SU-DHL-6 (cell line): Measurements from ENCODE around the gene TENM4.

Experiments used
- H2AFZ ChIP-seq: fragments of 200-600 bp; sonication (generic); 2 replicates; pipeline ENCODE4 v1.6.1; 2014; ENCODE audit warnings: low read depth, mild to moderate bottlenecking, moderate library complexity, mixed read lengths, antibody characterized with exemption, low read length; ENCODE audit not compliant: severe bottlenecking
- H3F3A ChIP-seq: fragments of 200-600 bp; shearing (Covaris generic); 2 replicates; pipeline ENCODE4 v1.6.0; 2016; ENCODE audit warnings: antibody characterized with exemption, mild to moderate bottlenecking; ENCODE audit not compliant: insufficient read depth
- H3K27ac ChIP-seq: fragments of 200-600 bp; sonication (generic); 2 replicates; pipeline ENCODE4 v1.5.1; 2016; ENCODE audit warnings: low read depth, mild to moderate bottlenecking, low read length, moderate library complexity, mixed read lengths
- H3K27me3 ChIP-seq: fragments of 200-600 bp; sonication (generic), shearing (Covaris generic); 2 replicates; pipeline ENCODE4 v1.6.0; 2014; ENCODE audit warnings: mild to moderate bottlenecking, low read length
- H3K36me3 ChIP-seq: fragments of 200-600 bp; sonication (generic); 2 replicates; pipeline ENCODE4 v1.6.1; 2014; ENCODE audit warnings: mild to moderate bottlenecking, low read length, mixed read lengths
- H3K4me2 ChIP-seq: fragments of 300-600, 200-600 bp; shearing (Covaris generic), sonication (generic); 2 replicates; pipeline ENCODE4 v1.6.0; 2014; ENCODE audit warnings: low read length, low read depth, mild to moderate bottlenecking; ENCODE audit not compliant: poor library complexity, severe bottlenecking
- H3K4me3 ChIP-seq: fragments of 200-600 bp; sonication (generic); 2 replicates; pipeline ENCODE4 v1.5.1; 2014; ENCODE audit warnings: antibody characterized with exemption, low read length, mild to moderate bottlenecking, mixed read lengths; ENCODE audit not compliant: insufficient read depth, poor library complexity, severe bottlenecking
- H3K79me2 ChIP-seq: fragments of 200-600 bp; sonication (generic); 2 replicates; pipeline ENCODE4 v1.6.1; 2014; ENCODE audit warnings: mild to moderate bottlenecking, low read length, moderate library complexity; ENCODE audit not compliant: insufficient read depth
- H3K9ac ChIP-seq: fragments of 200-600 bp; sonication (generic); 2 replicates; pipeline ENCODE4 v1.7.0; 2014; ENCODE audit warnings: mild to moderate bottlenecking, low read length
- H3K9me2 ChIP-seq: fragments of 200-600 bp; sonication (generic); replicated peaks from 2 replicates; pipeline ENCODE4 v1.6.1; 2014; ENCODE audit warnings: low read length; ENCODE audit not compliant: insufficient read depth
- H3K9me3 ChIP-seq: fragments of 200-600 bp; sonication (generic); 2 replicates; pipeline ENCODE4 v1.6.1; 2014; ENCODE audit warnings: low read length, mixed read lengths; ENCODE audit not compliant: insufficient read depth
- H4K20me1 ChIP-seq: fragments of 200-600 bp; sonication (generic); 2 replicates; pipeline ENCODE4 v1.6.1; 2014; ENCODE audit warnings: low read depth, mild to moderate bottlenecking, antibody characterized with exemption, low read length, moderate library complexity, mixed read lengths
- CTCF ChIP-seq: fragments of 200-600 bp; sonication (generic); IDR thresholded peaks from one replicate; pipeline ENCODE4 v1.5.1; 2017; ENCODE audit warnings: antibody characterized with exemption, mild to moderate bottlenecking, low read length, moderate library complexity; ENCODE audit not compliant: insufficient read depth, poor library complexity, severe bottlenecking
- EZH2phosphoT487 ChIP-seq: fragments of 200-600 bp; sonication (generic), shearing (Covaris generic); conservative IDR thresholded peaks from 2 replicates; pipeline ENCODE4 v1.6.1; 2018; ENCODE audit warnings: mild to moderate bottlenecking, antibody characterized with exemption, low read length, moderate library complexity, mixed read lengths

The TENM4 gene

GRCh38 chr11:79042824-79043223 is 398.0 kb downstream of the TENM4 start:
- H3K36me3 ChIP-seq = no peaks in the 10 kb centered on the region
- H3K4me2 ChIP-seq = no peak overlapping the region
- no peaks in the 10 kb centered on the region for H3F3A ChIP-seq
- H4K20me1 ChIP-seq = no peaks in the 10 kb centered on the region
- H3K9me2 ChIP-seq = no peaks in the 10 kb centered on the region
- H3K27me3 ChIP-seq = no peaks in the 10 kb centered on the region
- no peaks in the 10 kb centered on the region for H3K79me2 ChIP-seq
- TF ChIP-seq CTCF (no peak), EZH2phosphoT487 (no peak)
- H3K9me3 ChIP-seq = no peaks in the 10 kb centered on the region
- no peak overlapping the region for H2AFZ ChIP-seq
- H3K4me3 ChIP-seq = no peak overlapping the region
- H3K27ac ChIP-seq = no peak overlapping the region
- H3K9ac ChIP-seq = no peak overlapping the region

- Histone ChIP-seq H3K9ac (no peak overlapping the region), H3K9me3 (no peaks in the 10 kb centered on the region), H3F3A (no peaks in the 10 kb centered on the region), H3K4me3 (no peak overlapping the region), H3K79me2 (no peaks in the 10 kb centered on the region), H3K27me3 (no peaks in the 10 kb centered on the region), H4K20me1 (no peaks in the 10 kb centered on the region), H3K27ac (no peak overlapping the region), H3K4me2 (no peak overlapping the region), H3K9me2 (no peaks in the 10 kb centered on the region), H3K36me3 (no peaks in the 10 kb centered on the region), H2AFZ (no peak overlapping the region)
- TF ChIP-seq CTCF (no peak), EZH2phosphoT487 (no peak)
Measured at GRCh38 chr11:79040348-79040747, 400.5 kb downstream of the TENM4 start.

GRCh38 chr11:79039122-79039521 is 401.7 kb downstream of the TENM4 start:
- Histone ChIP-seq H3K9me2 (no peaks in the 10 kb centered on the region), H3K27ac (no peak overlapping the region), H2AFZ (no peak overlapping the region)

More at GRCh38 chr11:79039122-79039521, 401.7 kb downstream of the TENM4 start:
- Histone ChIP-seq H4K20me1 (no peaks in the 10 kb centered on the region), H3F3A (no peaks in the 10 kb centered on the region), H3K36me3 (no peaks in the 10 kb centered on the region), H3K79me2 (no peaks in the 10 kb centered on the region), H3K4me3 (no peak overlapping the region), H3K9me3 (no peaks in the 10 kb centered on the region), H3K4me2 (no peak overlapping the region), H3K27me3 (no peaks in the 10 kb centered on the region), H3K9ac (no peak overlapping the region)
- no peak for TF ChIP-seq EZH2phosphoT487
- TF ChIP-seq CTCF = no peak
